Left cardiac atrium (tissue), 4 donors: ENCODE data around the gene THADA. TPM values are rescaled to one million over a fixed set of nuclear protein-coding genes. Genes with fewer than 3 reads are reported as not detected.

Experiments used
- ATAC-seq, 2 donors: fragments of 200-7000 bp; cut with Tn5 transposase; one replicate each; pipeline ENCODE4 v1.9.1; 2020; ENCODE audit warnings: mild to moderate bottlenecking in 2 of 2, moderate library complexity in 2 of 2
- DNase-seq: peaks from one replicate; pipeline ENCODE4 v3.0.0-alpha.2; 2020
- intact Hi-C, 2 donors: fragments of 100-400 bp; cut with DNase I; formaldehyde crosslinking; loops; one replicate each; pipeline versions ENCODE4 v1.14.1 to v1.15.1; 2022 to 2023
- total RNA-seq, 2 donors: library from RNA; stranded (reverse); fragmentation: NEBNext Ultra II Directional; extraction: Animal tissue kit (Norgen Biotek cat#: 25700); gene quantifications; one replicate each; pipeline ENCODE4 v1.2.1, GENCODE V29; 2021
- donor health status: DM: no; HTN: yes; CAD: no.
- donor health status: DM: no; HTN: yes; CAD: no; lungs with severe emphysema.
- donor health status: DM: yes; HTN: yes; CAD: no.
- donor health status: Dilated cardiomyopathy.

THADA gene
- total RNA-seq, 2 donors from 2014 or later, result 19.2 to 21.5 TPM

DNA sequence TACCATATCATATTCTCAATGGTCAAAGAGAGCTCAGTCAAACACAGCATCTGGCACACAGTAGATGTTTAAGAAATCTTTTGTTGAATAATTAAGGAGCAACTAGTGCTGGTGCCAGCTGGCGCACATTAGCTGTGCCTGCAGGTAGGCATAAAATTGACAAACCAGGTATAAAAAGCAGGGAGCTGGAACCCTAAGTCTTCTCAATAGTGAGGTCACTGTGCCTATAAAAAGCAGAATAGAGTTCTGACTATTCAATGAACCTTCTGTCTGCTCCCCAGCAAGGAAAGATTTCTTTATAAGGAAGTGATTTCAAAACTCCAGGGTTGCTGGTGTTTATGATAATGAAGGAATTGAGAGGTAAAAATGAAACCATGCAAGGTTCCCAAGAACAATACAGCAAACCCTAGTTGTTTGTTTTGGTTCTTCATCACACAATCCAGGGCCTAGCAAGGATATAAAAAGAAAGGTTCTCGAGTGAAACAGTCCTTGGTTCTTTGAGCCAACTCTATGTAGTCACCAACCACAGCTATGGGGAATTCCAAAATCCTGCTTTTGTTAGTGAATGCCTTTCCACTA, 76.1 kb downstream of the THADA start:
- peak; percentile 30 to 85 for ATAC-seq
- intact Hi-C loops, result no loop called here

DNA sequence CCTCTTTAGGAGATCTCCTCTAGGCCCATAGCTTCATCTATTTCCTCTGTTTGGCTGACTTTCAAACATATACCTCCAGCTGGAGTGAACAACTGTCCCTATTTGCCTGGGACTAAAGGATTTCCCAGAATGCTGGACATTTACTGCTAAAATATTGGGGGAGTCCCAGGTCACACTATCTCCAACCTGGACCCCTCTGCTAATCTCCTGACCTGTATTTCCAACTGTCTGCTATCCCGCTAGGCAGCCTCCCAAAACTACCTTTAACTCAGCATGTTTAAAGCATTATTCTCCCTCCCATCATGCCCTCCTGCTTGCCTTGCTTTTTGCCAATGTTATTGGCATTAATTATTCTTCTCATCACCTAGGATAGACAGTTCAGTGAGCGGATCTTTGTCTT, 77.1 kb downstream of the THADA start:
- ATAC-seq (no peak), DNase-seq (no peak)
- intact Hi-C loops, result no loop called here

More for the DNA sequence above, 76.1 kb downstream of the THADA start:
- DNase-seq, result no peak

DNA sequence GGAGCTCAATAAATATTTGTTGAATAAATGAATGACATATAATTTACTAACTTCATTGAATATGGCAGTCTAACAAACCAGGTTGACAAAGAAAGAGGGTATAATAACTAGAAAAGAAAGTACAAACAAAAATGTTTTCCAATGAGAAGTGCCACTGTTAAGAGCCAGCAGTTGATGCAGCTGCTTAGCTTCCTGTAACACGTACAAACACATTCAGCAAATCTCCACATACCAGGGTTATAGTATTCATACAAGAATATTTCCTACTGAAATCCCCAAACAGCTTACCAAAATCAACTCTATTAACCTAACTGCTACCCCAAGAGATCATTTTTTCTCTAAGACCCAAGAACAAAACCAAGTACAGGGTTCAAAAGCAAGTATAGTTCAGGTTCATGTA, 77.7 kb downstream of the THADA start:
- intact Hi-C loops, result no loop called here
- no peak for DNase-seq
- ATAC-seq, result no peak

DNA sequence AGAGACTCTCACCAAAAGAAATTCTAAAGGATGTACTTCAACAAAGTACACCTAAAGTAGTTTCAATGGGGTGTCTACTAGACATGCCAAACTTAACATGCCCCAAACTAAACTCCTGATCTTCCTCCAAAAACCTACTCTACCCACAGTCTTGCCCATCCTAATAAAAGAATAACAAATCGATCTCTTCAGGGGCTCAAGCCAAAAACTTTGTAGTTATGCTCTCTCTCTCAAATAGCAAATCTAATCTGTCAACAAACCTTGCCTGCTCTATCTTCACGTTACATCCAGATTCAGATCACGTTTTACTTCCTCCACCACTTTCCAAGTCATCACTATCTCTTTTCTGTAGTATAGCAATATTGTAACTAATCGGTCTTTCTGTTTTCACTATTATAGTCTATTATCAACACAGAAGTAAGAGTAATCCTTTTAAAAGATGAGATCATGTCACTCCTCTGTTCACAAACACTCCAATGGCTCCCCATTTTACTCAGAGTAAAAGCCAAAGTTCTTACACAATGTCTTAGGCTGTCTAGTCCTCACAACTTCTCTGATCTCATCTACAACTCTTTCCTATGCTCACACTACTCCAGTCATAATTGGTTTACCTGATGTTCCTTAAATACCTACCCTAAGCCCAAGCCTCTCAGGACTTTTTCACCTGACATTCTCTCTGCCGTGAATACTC, 79.9 kb downstream of the THADA start:
- ATAC-seq (no peak), DNase-seq (no peak)
- intact Hi-C loops, result no loop called here

GRCh38 chr2:43515248-43515647, 80.6 kb downstream of the THADA start:
- intact Hi-C loops, result no loop called here
- DNase-seq (no peak), ATAC-seq (no peak)

DNA sequence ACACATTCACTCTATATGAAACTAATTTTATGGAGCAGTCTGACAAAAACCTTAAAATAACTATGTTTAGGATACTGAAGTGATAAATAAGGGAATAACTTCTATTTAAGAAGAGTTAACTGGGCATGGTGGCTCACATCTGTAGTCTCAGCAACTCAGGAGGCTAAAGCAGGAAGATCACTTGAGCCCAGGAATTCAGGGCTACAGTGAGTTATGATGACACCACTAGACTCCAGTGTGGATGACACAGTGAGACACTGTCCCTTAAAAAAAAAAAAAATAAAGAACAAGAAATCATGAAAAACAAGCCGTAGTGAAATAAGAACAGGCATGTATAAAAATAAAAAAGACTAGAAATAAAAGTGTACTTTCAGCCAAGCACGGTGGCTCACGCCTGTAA, 82.0 kb downstream of the THADA start:
- intact Hi-C loops, result no loop called here
- ATAC-seq (no peak), DNase-seq (no peak)

GRCh38 chr2:43513216-43513615, 82.6 kb downstream of the THADA start:
- intact Hi-C loops, result no loop called here
- peak; percentile 24 to 39 for ATAC-seq
- DNase-seq, result no peak

- DNase-seq, result no peak
- intact Hi-C loops, result no loop called here
Measured at GRCh38 chr2:43511199-43511598, 84.6 kb downstream of the THADA start.

DNA sequence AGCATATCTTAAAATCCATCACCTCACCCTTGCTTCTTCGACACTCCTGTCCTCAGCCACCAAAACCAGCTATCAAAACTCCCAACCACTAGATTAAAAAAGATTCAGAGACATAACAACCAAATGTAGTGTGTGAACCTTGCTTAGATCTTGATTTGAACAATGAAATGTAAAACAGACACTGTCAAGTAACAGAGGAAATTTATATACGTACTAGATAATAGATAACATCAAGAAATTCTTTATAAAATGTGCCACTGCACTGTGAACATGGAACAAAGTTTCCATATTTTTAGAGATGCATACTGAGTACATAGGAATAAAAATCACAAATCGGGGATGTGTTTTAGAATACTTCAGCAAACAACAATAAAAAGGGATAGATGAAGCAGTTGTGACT, 86.0 kb downstream of the THADA start:
- no peak for ATAC-seq
- no peak for DNase-seq
- intact Hi-C loops, result no loop called here

More at GRCh38 chr2:43511199-43511598, 84.6 kb downstream of the THADA start:
- no peak for ATAC-seq

- no peak for ATAC-seq
Measured at GRCh38 chr2:43508209-43508608, 87.6 kb downstream of the THADA start.

DNA sequence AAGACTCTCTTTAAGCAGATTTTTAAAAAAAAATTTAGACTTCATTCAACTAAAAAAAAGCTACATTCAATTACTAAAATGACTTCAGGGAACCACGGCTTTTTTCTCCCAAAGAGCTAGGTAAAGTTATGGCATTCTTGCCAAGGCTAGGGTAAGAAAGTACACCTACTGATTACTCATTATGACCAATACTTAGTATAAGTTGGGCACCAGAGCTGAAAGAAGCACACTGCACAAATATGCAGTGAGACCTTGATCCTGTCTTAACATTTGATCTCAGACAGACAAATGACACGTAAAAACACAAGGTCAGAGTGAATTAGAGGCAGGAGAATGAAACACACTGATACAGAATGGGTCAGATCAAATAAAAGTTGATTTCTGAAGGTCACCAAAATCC, 88.7 kb downstream of the THADA start:
- no peak for ATAC-seq
- intact Hi-C loops, result no loop called here
- DNase-seq, result no peak

More at GRCh38 chr2:43508209-43508608, 87.6 kb downstream of the THADA start:
- intact Hi-C loops, result no loop called here
- no peak for DNase-seq

DNA sequence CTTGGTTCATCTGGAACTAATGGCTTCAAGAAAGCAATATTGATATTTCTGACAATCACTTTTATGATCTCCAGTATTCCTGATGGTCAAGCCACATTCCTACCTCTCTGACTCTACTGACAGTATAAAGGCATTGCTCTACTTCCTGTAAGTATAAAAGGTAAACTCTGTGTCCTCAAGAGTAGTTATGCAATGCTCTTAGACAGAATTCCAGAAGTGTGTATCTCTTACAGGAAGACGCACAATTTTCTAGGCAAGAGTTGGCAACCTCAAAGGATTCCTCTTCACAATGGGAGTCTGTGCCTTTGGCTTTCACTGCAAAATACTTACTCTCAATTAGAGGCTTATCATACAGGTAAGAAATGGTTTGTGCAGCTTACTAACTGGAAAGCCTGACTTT, 100.1 kb downstream of the THADA start:
- DNase-seq (no peak), ATAC-seq (peak in 1 of 2 donors; percentile 62)
- intact Hi-C loops, result no loop called here

- ATAC-seq, result no peak
- intact Hi-C loops, result no loop called here
Measured at GRCh38 chr2:43493954-43494353, 101.9 kb downstream of the THADA start.

DNA sequence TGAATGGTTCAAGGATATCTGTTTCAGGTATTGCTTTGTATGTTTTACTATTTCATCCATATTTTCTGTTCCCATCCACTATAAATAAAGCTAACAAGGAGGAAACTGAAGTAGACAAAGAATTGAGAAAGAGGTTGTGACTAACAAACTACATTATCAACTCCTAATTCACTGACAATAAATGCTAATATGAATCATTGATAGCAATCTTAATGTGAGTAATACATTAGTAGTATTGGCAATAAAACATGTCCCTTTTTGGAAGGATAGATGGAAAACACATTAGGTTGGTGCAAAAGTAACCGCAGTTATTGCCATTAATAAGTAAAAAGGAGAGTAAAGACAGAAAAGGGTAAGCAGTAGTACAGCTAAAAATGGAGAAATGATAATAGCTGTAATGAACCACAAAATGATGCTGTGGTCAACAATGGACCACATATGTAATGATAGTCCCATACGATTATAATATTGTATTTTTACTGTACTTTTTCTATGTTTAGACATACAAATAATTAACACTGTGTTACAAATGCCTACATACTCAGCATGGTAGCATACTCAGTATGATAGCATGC, 104.7 kb downstream of the THADA start:
- intact Hi-C loops, result no loop called here
- ATAC-seq (no peak), DNase-seq (no peak)

More at GRCh38 chr2:43493954-43494353, 101.9 kb downstream of the THADA start:
- no peak for DNase-seq

DNA sequence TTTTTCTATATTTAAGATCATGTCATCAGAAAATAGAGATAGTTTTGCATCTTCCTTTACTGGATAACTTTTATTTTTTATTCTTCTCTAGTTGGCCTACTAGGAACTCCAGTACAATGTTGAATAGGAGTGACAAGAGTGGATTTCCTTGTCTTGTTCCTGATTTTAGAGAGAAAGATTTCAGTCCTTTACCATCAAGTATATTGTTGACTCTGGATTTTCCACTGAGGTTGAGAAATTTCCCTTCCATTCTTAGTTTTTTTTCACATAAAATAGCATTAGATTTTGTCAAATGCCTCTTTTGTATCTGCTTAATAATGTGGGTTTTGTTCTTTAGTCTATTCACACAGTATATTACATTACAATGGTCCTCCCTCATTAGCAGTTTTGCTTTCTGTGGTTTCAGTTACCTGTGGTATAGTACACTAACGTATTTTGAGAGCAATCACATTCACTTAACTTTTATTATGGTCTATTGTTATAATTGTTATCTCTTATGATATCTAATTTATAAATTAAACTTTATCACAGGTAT, 105.5 kb downstream of the THADA start:
- intact Hi-C loops, result no loop called here
- DNase-seq, result no peak
- no peak for ATAC-seq

DNA sequence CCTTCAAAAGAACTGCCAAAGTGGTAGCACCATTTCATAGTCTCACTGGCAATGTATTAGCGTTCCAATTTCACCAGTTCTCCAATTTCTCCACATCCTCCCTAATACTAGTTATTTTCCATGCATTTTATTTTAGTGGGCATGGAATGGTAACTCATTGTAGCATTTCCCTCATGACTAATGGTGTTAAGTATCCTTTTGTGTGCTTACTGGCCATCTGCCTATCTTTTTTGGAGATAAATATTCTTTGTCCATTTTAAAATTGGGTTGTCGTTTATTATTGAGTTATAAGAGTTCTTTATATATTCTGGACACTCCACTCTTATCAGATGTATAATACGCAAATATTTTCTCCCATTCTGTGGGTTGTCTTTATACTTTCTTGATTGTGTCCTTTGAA, 107.1 kb downstream of the THADA start:
- DNase-seq (no peak), ATAC-seq (no peak)

GRCh38 chr2:43486603-43487002, 109.2 kb downstream of the THADA start:
- ATAC-seq, result peak; percentile 67 to 78
- DNase-seq, result peak; percentile 25
- intact Hi-C loops, result loop anchor here (5.0 to 10.0 kb wide), 5 partner anchors 182 to 542 kb away; no protein-coding TSS in a partner anchor

More for the DNA sequence above, 107.1 kb downstream of the THADA start:
- intact Hi-C loops, result loop anchor here (5.0 to 10.0 kb wide), 5 partner anchors 184 to 544 kb away; no protein-coding TSS in a partner anchor

DNA sequence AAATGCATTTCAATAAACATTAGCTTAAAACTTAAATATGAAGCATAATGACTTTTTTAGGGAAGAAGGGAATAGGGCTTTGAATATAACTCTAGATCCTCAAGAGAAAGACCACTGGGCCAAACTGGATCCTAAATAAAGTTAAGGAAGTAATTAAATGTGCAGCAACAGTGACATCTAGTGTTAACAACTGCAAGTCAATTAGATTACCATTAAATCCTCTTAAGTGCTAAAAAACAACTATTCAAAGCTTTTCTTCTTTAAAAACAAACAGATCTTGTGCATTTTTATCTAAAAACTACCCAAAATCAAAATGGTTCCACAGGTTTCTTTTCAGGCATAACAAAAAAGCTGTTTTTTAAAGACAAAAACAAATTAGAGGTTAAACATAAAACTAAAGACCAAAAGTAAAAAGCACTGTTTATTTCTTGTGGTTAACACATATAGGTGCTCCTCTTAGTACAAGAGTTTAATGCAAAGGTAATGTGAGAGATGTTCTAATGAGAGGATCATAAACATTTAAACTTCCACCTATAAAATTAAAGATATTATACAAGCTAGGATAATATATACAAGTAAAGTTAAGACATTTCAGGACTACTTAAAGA, 111.4 kb downstream of the THADA start:
- peak; percentile 65 to 76 for ATAC-seq
- DNase-seq, result no peak
- intact Hi-C loops, result loop anchor here (2.0 to 10.0 kb wide), 8 partner anchors 180 to 657 kb away; no protein-coding TSS in a partner anchor

GRCh38 chr2:43482961-43483360, 112.9 kb downstream of the THADA start:
- ATAC-seq (no peak), DNase-seq (no peak)
- intact Hi-C loops, result loop anchor here (5.0 to 10.0 kb wide), 6 partner anchors 178 to 656 kb away; no protein-coding TSS in a partner anchor
